ENCODE data around the gene BACH2. TPM values are rescaled to one million over a fixed set of nuclear protein-coding genes. Genes with fewer than 3 reads are reported as not detected.

BACH2 gene
- total and polyA plus RNA-seq, 4 donors: 0.78 to 17.4 (median 3.2) TPM

DNA sequence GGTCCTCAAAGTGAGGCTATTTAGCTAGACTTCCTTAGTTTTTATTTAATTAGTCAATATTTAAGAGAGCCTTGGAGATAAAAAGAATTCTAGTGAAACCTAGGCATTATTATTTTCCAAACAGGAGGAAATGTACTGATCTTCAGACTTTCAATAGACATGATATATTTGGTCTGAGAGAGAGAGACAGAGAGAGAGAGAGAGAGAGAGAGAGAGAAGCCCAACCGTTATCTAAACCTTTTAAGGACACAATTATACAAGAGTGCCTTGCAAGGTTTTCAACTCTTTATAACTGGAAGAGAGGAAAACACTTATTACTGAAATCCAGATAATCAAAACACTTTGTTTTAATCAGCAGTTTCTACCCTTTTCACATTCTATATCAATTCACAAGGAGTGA is 64.8 kb downstream of the BACH2 start:
- H3K27me3 ChIP-seq (ENCODE audit: control insufficient read depth in 3 of 3, insufficient read depth in 3 of 3, low read length in 2 of 3): no peaks in the 10 kb centered on the region
- no peak overlapping the region for H3K27ac ChIP-seq (ENCODE audit: low read depth in 1 of 2, low read length in 1 of 2)
- H3K9ac ChIP-seq (ENCODE audit: insufficient read depth in 1 of 2, low read length in 2 of 2): no peak overlapping the region
- no peak overlapping the region for H3K4me3 ChIP-seq
- H3K9me3 ChIP-seq (ENCODE audit: control insufficient read depth in 4 of 4, insufficient read depth in 3 of 4, low read length in 3 of 4): peaks cover 0 to 2% (median 0%) of the 10 kb centered on the region in 4 donors
- no peak for ATAC-seq (ENCODE audit: insufficient read depth, low FRiP score)
- H3K36me3 ChIP-seq (ENCODE audit: control insufficient read depth in 4 of 4, insufficient read depth in 4 of 4, low read length in 4 of 4): peaks cover 0 to 5% (median 0%) of the 10 kb centered on the region in 4 donors
- no peak for DNase-seq
- TF ChIP-seq, protein P1, sequence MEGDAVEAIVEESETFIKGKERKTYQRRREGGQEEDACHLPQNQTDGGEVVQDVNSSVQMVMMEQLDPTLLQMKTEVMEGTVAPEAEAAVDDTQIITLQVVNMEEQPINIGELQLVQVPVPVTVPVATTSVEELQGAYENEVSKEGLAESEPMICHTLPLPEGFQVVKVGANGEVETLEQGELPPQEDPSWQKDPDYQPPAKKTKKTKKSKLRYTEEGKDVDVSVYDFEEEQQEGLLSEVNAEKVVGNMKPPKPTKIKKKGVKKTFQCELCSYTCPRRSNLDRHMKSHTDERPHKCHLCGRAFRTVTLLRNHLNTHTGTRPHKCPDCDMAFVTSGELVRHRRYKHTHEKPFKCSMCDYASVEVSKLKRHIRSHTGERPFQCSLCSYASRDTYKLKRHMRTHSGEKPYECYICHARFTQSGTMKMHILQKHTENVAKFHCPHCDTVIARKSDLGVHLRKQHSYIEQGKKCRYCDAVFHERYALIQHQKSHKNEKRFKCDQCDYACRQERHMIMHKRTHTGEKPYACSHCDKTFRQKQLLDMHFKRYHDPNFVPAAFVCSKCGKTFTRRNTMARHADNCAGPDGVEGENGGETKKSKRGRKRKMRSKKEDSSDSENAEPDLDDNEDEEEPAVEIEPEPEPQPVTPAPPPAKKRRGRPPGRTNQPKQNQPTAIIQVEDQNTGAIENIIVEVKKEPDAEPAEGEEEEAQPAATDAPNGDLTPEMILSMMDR (IDR thresholded peaks at IDR 0.05; ENCODE audit: control extremely low read depth, extremely low read depth): no peak
- 77 to 92% methylated on average over 1 of the region's 1 CpG for WGBS, 2 donors
- H3K4me1 ChIP-seq (ENCODE audit: control insufficient read depth in 5 of 5, insufficient read depth in 5 of 5, low read length in 5 of 5): peaks cover 0 to 13% (median 5%) of the 10 kb centered on the region in 5 donors

DNA sequence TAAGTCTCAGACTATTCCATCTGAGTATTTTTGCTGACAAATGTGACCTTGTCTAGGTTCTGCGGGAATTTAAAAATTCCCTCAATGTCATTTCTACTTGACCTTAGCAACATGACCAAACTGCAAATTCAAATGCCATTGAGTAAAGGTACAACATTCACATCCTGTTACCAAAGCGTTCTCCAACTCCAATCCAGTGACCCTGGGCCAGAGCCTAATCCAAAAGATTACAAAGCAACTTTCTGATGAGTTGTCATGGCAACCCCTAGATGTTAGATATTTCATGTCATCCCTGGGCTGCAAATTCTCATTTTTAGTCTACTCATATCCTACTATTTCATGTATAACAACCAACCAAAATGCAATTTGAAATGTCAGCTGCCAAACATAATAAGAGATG is 65.3 kb downstream of the BACH2 start:
- Histone ChIP-seq H3K36me3 (ENCODE audit: control insufficient read depth in 4 of 4, insufficient read depth in 4 of 4, low read length in 4 of 4) (peaks cover 0 to 5% (median 0%) of the 10 kb centered on the region in 4 donors), H3K27ac (ENCODE audit: low read depth in 1 of 2, low read length in 1 of 2) (no peak overlapping the region), H3K9me3 (ENCODE audit: control insufficient read depth in 4 of 4, insufficient read depth in 3 of 4, low read length in 3 of 4) (peaks cover 0 to 2% (median 0%) of the 10 kb centered on the region in 4 donors), H3K4me3 (no peak overlapping the region), H3K4me1 (ENCODE audit: control insufficient read depth in 5 of 5, insufficient read depth in 5 of 5, low read length in 5 of 5) (peaks cover 0 to 13% (median 5%) of the 10 kb centered on the region in 5 donors), H3K27me3 (ENCODE audit: control insufficient read depth in 3 of 3, insufficient read depth in 3 of 3, low read length in 2 of 3) (no peaks in the 10 kb centered on the region), H3K9ac (ENCODE audit: insufficient read depth in 1 of 2, low read length in 2 of 2) (no peak overlapping the region)
- TF ChIP-seq, protein P1 (IDR thresholded peaks at IDR 0.05; ENCODE audit: control extremely low read depth, extremely low read depth): no peak
- DNase-seq (no peak), ATAC-seq (ENCODE audit: insufficient read depth, low FRiP score) (no peak)
- WGBS, 2 donors: 63 to 88% methylated on average over 2 of the region's 2 CpGs

DNA sequence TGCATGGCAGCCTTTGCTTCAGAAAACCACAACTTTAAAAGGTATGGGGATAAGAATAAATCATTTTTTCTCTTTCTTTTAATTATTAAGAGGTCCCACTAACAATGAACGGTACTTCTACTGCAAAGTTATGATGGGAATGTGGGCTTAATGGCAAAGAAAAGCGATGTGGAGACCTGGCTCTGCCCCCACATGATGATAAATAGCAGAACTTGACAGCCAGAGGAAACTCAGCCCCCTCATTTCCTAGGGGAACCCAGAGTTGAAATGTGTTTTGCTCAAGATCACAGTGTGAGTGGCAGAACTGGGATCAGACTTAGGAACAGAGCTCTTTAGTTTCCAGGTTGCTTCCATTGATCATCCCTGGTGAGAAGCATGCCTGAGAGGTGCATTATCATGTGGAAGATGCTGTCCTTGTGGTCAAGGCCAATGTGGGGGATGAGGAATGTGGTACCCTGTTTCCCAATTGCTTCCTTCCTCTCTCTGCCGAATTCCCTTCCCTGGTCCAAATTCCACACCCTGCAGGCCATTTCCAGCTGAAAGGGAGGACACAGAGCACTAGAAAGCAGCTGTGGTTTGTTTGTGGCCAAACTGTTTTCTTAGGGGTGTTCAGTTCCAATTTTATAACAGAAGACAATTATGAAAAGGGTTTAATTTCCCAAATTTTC is 66.0 kb downstream of the BACH2 start:
- H3K4me3 ChIP-seq: no peak overlapping the region
- 13 to 28% methylated on average over 3 of the region's 3 CpGs for WGBS, 2 donors
- H3K27ac ChIP-seq (ENCODE audit: low read depth in 1 of 2, low read length in 1 of 2): no peak overlapping the region
- no peak for ATAC-seq (ENCODE audit: insufficient read depth, low FRiP score)
- TF ChIP-seq, protein P1 (IDR thresholded peaks at IDR 0.05; ENCODE audit: control extremely low read depth, extremely low read depth): no peak
- H3K9ac ChIP-seq (ENCODE audit: insufficient read depth in 1 of 2, low read length in 2 of 2): no peak overlapping the region
- H3K36me3 ChIP-seq (ENCODE audit: control insufficient read depth in 4 of 4, insufficient read depth in 4 of 4, low read length in 4 of 4): peaks cover 0 to 5% (median 0%) of the 10 kb centered on the region in 4 donors
- no peaks in the 10 kb centered on the region for H3K27me3 ChIP-seq (ENCODE audit: control insufficient read depth in 3 of 3, insufficient read depth in 3 of 3, low read length in 2 of 3)
- peaks cover 0 to 2% (median 0%) of the 10 kb centered on the region in 4 donors for H3K9me3 ChIP-seq (ENCODE audit: control insufficient read depth in 4 of 4, insufficient read depth in 3 of 4, low read length in 3 of 4)
- H3K4me1 ChIP-seq (ENCODE audit: control insufficient read depth in 5 of 5, insufficient read depth in 5 of 5, low read length in 5 of 5): peaks cover 0 to 13% (median 5%) of the 10 kb centered on the region in 5 donors
- DNase-seq: peak in 2 of 3 donors; percentile 46
